Trophoblast cell (in vitro differentiated cells and primary cell): ENCODE measurements around the gene SCART1.

ENCODE experiments used
- DNase-seq, 2 donors: peaks; one replicate each; pipeline ENCODE4 v3.0.0-alpha.2; 2016
- H2AFZ ChIP-seq: 2 replicates; pipeline ENCODE4 v1.6.1; 2013; ENCODE audit warnings: low read length, moderate library complexity, mild to moderate bottlenecking; ENCODE audit not compliant: insufficient read depth, poor library complexity
- H2AK5ac ChIP-seq: 2 replicates; pipeline ENCODE4 v1.6.1; 2013; ENCODE audit warnings: mild to moderate bottlenecking, low read length
- H2BK120ac ChIP-seq: 2 replicates; pipeline ENCODE4 v1.6.1; 2013; ENCODE audit warnings: low read length, mild to moderate bottlenecking, moderate library complexity; ENCODE audit not compliant: insufficient read depth, poor library complexity
- H2BK12ac ChIP-seq: 2 replicates; pipeline ENCODE4 v1.6.1; 2013; ENCODE audit warnings: mild to moderate bottlenecking, low read length, moderate library complexity
- H2BK5ac ChIP-seq: 2 replicates; pipeline ENCODE4 v1.6.1; 2013; ENCODE audit warnings: low read length, low read depth, moderate library complexity, mild to moderate bottlenecking; ENCODE audit not compliant: poor library complexity
- H3K14ac ChIP-seq: 2 replicates; pipeline ENCODE4 v1.6.1; 2013; ENCODE audit warnings: mild to moderate bottlenecking, low read length
- H3K18ac ChIP-seq: 2 replicates; pipeline ENCODE4 v1.6.1; 2013; ENCODE audit warnings: mild to moderate bottlenecking, low read length
- H3K23ac ChIP-seq: 2 replicates; pipeline ENCODE4 v1.6.1; 2013; ENCODE audit warnings: low read length
- H3K27ac ChIP-seq: 2 replicates; pipeline ENCODE4 v1.5.1; 2013; ENCODE audit warnings: low read depth, mild to moderate bottlenecking, inconsistent platforms, low read length, moderate library complexity
- H3K27me3 ChIP-seq: 2 replicates; pipeline ENCODE4 v1.6.1; 2013; ENCODE audit warnings: inconsistent platforms, mild to moderate bottlenecking, low read length, moderate library complexity; ENCODE audit not compliant: insufficient read depth
- H3K36me3 ChIP-seq, 2 experiments: 1 replicate in 1 of 2; 2 replicates in 1 of 2; pipeline ENCODE4 v1.6.1; 2013; ENCODE audit warnings: low read length in 2 of 2, mild to moderate bottlenecking in 2 of 2, moderate library complexity in 1 of 2; ENCODE audit not compliant: insufficient read depth in 2 of 2, control insufficient read depth in 1 of 2
- H3K4ac ChIP-seq: 2 replicates; pipeline ENCODE4 v1.6.1; 2013; ENCODE audit warnings: low read depth, mild to moderate bottlenecking, low read length, moderate library complexity
- H3K4me1 ChIP-seq, 2 experiments: 1 replicate in 1 of 2; 2 replicates in 1 of 2; pipeline ENCODE4 v1.6.1; 2013; ENCODE audit warnings: low read length in 2 of 2, mild to moderate bottlenecking in 2 of 2, moderate library complexity in 1 of 2; ENCODE audit not compliant: insufficient read depth in 2 of 2, control insufficient read depth in 1 of 2
- H3K4me2 ChIP-seq: 2 replicates; pipeline ENCODE4 v1.6.1; 2013; ENCODE audit warnings: inconsistent platforms, mild to moderate bottlenecking, low read length, moderate library complexity
- H3K4me3 ChIP-seq: 2 replicates; pipeline ENCODE4 v1.5.1; 2013; ENCODE audit warnings: mild to moderate bottlenecking, low read depth, low read length, inconsistent platforms
- H3K79me1 ChIP-seq: one replicate; pipeline ENCODE4 v1.6.1; 2013; ENCODE audit warnings: low read length
- H3K79me2 ChIP-seq: 2 replicates; pipeline ENCODE4 v1.6.1; 2013; ENCODE audit warnings: low read length, mild to moderate bottlenecking; ENCODE audit not compliant: control insufficient read depth, insufficient read depth, poor library complexity
- H3K9ac ChIP-seq: 2 replicates; pipeline ENCODE4 v1.6.1; 2013; ENCODE audit warnings: mild to moderate bottlenecking, low read length
- H3K9me3 ChIP-seq: 2 replicates; pipeline ENCODE4 v1.6.1; 2013; ENCODE audit warnings: low read depth, mild to moderate bottlenecking, control low read depth, inconsistent platforms, low read length; ENCODE audit not compliant: insufficient read depth
- H4K12ac ChIP-seq: 2 replicates; pipeline ENCODE4 v1.6.1; 2013; ENCODE audit warnings: low read depth, mild to moderate bottlenecking, low read length, moderate library complexity
- H4K8ac ChIP-seq: 2 replicates; pipeline ENCODE4 v1.6.1; 2013; ENCODE audit warnings: low read depth, mild to moderate bottlenecking, low read length, moderate library complexity
- H4K91ac ChIP-seq: one replicate; pipeline ENCODE4 v1.6.1; 2013; ENCODE audit warnings: low read depth, mild to moderate bottlenecking, low read length, moderate library complexity
- WGBS: extraction: QIAGEN DNeasy Blood & Tissue Kit; methylation state at CpG from one replicate; pipeline ENCODE4 v1.1.7; 2013; ENCODE audit warnings: missing lambda C conversion rate; ENCODE audit not compliant: insufficient read length, insufficient coverage; ENCODE audit errors: extremely low coverage; 5-methylcytosine and 5-hydroxymethylcytosine counted together

Gene SCART1

DNA sequence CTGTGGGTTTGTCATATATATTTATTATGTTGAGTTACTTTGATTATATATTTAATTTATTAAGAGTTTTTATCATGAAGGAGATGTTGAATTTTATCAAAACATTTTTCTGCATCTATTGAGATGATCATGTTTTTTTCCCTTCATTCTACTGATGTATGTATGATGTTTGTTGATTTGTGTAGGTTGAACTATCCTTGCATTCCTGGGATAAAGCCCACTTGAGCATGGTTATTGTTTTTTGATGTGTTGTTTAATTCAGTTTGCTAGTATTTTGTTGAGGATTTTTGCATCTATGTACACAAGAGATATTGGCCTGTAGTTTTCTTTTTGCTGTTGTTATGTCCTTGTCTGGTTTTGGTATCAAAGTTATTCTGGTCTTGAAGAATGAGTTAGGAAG is 31.1 kb downstream of the SCART1 start:
- Histone ChIP-seq H2BK120ac (no peak overlapping the region), H3K9ac (no peak overlapping the region), H4K12ac (no peak overlapping the region), H3K79me2 (no peaks in the 10 kb centered on the region), H3K4me3 (no peak overlapping the region), H2AK5ac (no peak overlapping the region), H3K18ac (no peak overlapping the region), H3K23ac (no peak overlapping the region), H3K36me3 (no peaks in the 10 kb centered on the region), H3K4ac (no peak overlapping the region), H3K9me3 (peaks cover 26% of the 10 kb centered on the region), H2AFZ (no peak overlapping the region), H4K91ac (no peak overlapping the region), H2BK12ac (no peak overlapping the region), H4K8ac (no peak overlapping the region), H3K4me2 (no peak overlapping the region), H3K27me3 (no peaks in the 10 kb centered on the region), H3K79me1 (no peaks in the 10 kb centered on the region), H3K27ac (no peak overlapping the region), H2BK5ac (no peak overlapping the region), H3K4me1 (no peaks in the 10 kb centered on the region), H3K14ac (no peak overlapping the region)
- DNase-seq: no peak

- Histone ChIP-seq H2AFZ (no peak overlapping the region), H3K79me1 (no peaks in the 10 kb centered on the region), H3K23ac (no peak overlapping the region), H3K4me2 (no peak overlapping the region), H3K79me2 (no peaks in the 10 kb centered on the region), H4K12ac (no peak overlapping the region), H4K8ac (no peak overlapping the region), H3K36me3 (no peaks in the 10 kb centered on the region), H3K18ac (no peak overlapping the region), H2BK5ac (no peak overlapping the region), H4K91ac (no peak overlapping the region), H3K4ac (no peak overlapping the region), H3K27ac (no peak overlapping the region), H2BK120ac (no peak overlapping the region), H2AK5ac (no peak overlapping the region), H3K14ac (no peak overlapping the region), H3K4me1 (no peaks in the 10 kb centered on the region), H3K9me3 (peaks cover 17% of the 10 kb centered on the region), H3K27me3 (no peaks in the 10 kb centered on the region), H2BK12ac (no peak overlapping the region), H3K4me3 (no peak overlapping the region), H3K9ac (no peak overlapping the region)
- DNase-seq: no peak
Observed at GRCh38 chr10:133487085-133487484, 33.3 kb downstream of the SCART1 start.

DNA sequence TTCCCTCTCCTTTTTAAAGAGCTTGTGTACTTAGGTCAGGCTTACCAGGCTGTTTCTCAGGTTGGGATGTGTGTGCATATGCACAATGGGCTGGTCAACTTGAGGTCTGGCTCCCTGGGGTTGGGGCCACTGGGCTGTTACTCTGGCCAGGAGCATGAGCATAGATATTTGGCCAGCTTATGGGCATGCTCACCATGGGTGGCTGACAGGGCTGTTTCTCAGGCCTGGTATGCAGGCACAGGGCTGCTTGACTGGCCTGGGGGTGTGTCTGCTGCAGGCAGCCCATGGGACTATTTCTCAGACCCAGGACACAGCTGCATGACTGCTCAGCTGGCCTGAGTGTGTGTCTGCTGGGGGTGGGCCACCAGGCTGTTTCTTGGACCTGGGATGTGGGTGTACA is 34.6 kb downstream of the SCART1 start:
- Histone ChIP-seq H3K27me3 (no peaks in the 10 kb centered on the region), H2AFZ (no peak overlapping the region), H3K9ac (no peak overlapping the region), H2AK5ac (no peak overlapping the region), H3K79me1 (no peaks in the 10 kb centered on the region), H3K4me1 (no peaks in the 10 kb centered on the region), H3K4me3 (no peak overlapping the region), H3K4ac (no peak overlapping the region), H3K23ac (no peak overlapping the region), H3K79me2 (no peaks in the 10 kb centered on the region), H2BK12ac (no peak overlapping the region), H3K18ac (no peak overlapping the region), H4K12ac (no peak overlapping the region), H3K14ac (no peak overlapping the region), H3K4me2 (no peak overlapping the region), H4K8ac (no peak overlapping the region), H3K27ac (no peak overlapping the region), H4K91ac (no peak overlapping the region), H3K36me3 (no peaks in the 10 kb centered on the region), H2BK5ac (no peak overlapping the region), H3K9me3 (peaks cover 17% of the 10 kb centered on the region), H2BK120ac (no peak overlapping the region)
- no peak for DNase-seq

- Histone ChIP-seq H3K36me3 (no peaks in the 10 kb centered on the region), H3K79me1 (no peaks in the 10 kb centered on the region), H2AK5ac (no peak overlapping the region), H3K23ac (no peak overlapping the region), H3K4me2 (no peak overlapping the region), H2BK5ac (no peak overlapping the region), H3K27ac (no peak overlapping the region), H4K12ac (no peak overlapping the region), H3K9ac (no peak overlapping the region), H4K91ac (no peak overlapping the region), H4K8ac (no peak overlapping the region), H3K4me3 (no peak overlapping the region), H3K14ac (no peak overlapping the region), H3K4ac (no peak overlapping the region), H3K79me2 (no peaks in the 10 kb centered on the region), H3K4me1 (no peaks in the 10 kb centered on the region), H3K9me3 (peaks cover 24% of the 10 kb centered on the region), H2BK120ac (no peak overlapping the region), H3K18ac (no peak overlapping the region), H2AFZ (no peak overlapping the region), H3K27me3 (no peaks in the 10 kb centered on the region), H2BK12ac (no peak overlapping the region)
- DNase-seq: no peak
- no CpG with 5 or more reads among the region's 2 CpGs for WGBS
Observed at GRCh38 chr10:133489816-133490588, 36.3 kb downstream of the SCART1 start.
